ENCODE data around the gene ELK1.
A peak's percentile ranks its signal among the peaks of the same experiment; 100 is the strongest.
"Not testable (repeated sequence)": the region's sequence is repeated elsewhere in the genome, so short reads cannot be mapped to it uniquely, and the experiment has no call there.

Gene ELK1

GRCh38 chrX:47650164-47651042 is at the start of gene ELK1:
ELK1 (minus strand) TSS chrX:47650563; CDS start chrX:47641441, 9,122 bp downstream.
- DNase-seq (ENCODE audit: low read depth in 2 of 2): peak; percentile 70 to 79

- no peak for DNase-seq (ENCODE audit: low read depth in 2 of 2)
These were observed 46.8 kb upstream of the ELK1 start for GRCh38 chrX:47697181-47697580.

- DNase-seq (ENCODE audit: low read depth in 2 of 2): no peak
These were observed 39.8 kb upstream of the ELK1 start for GRCh38 chrX:47690175-47690574.

- DNase-seq (ENCODE audit: low read depth in 2 of 2): no peak
These were observed 36.9 kb upstream of the ELK1 start for GRCh38 chrX:47687263-47687662.

GRCh38 chrX:47683829-47684205 is 33.5 kb upstream of the ELK1 start:
- DNase-seq (ENCODE audit: low read depth in 2 of 2): no peak

GRCh38 chrX:47683184-47683828 is 32.9 kb upstream of the ELK1 start:
- DNase-seq (ENCODE audit: low read depth in 2 of 2): no peak

GRCh38 chrX:47675959-47676859 is 25.8 kb upstream of the ELK1 start:
- not testable (repeated sequence) for DNase-seq (ENCODE audit: low read depth in 2 of 2)

GRCh38 chrX:47674776-47675175 is 24.4 kb upstream of the ELK1 start:
- no peak for DNase-seq (ENCODE audit: low read depth in 2 of 2)

GRCh38 chrX:47665797-47666196 is 15.4 kb upstream of the ELK1 start:
- not testable (repeated sequence) for DNase-seq (ENCODE audit: low read depth in 2 of 2)

- DNase-seq (ENCODE audit: low read depth in 2 of 2): no peak
These were observed 14.4 kb upstream of the ELK1 start for GRCh38 chrX:47664737-47665136.

GRCh38 chrX:47662144-47662657 is 11.8 kb upstream of the ELK1 start:
- peak in 1 of 2 donors; percentile 29 for DNase-seq (ENCODE audit: low read depth in 2 of 2)

- DNase-seq (ENCODE audit: low read depth in 2 of 2): no peak
These were observed 11.2 kb upstream of the ELK1 start for GRCh38 chrX:47661539-47661938.

- no peak for DNase-seq (ENCODE audit: low read depth in 2 of 2)
These were observed 9.0 kb upstream of the ELK1 start for GRCh38 chrX:47659421-47659726.

GRCh38 chrX:47658684-47659420 is 8.5 kb upstream of the ELK1 start, which contains the start of gene UXT:
UXT (minus strand) TSS chrX:47659180; CDS start chrX:47658927, 253 bp downstream.
- DNase-seq (ENCODE audit: low read depth in 2 of 2): peak; percentile 82 to 88

GRCh38 chrX:47658301-47658683 is 7.9 kb upstream of the ELK1 start:
- DNase-seq (ENCODE audit: low read depth in 2 of 2): no peak

GRCh38 chrX:47651043-47651905 is 911 bp upstream of the ELK1 start:
- no peak for DNase-seq (ENCODE audit: low read depth in 2 of 2)

- no peak for DNase-seq (ENCODE audit: low read depth in 2 of 2)
These were observed 591 bp downstream of the ELK1 start for GRCh38 chrX:47649781-47650163.

GRCh38 chrX:47649271-47649670 is 1.1 kb downstream of the ELK1 start:
- DNase-seq (ENCODE audit: low read depth in 2 of 2): no peak

GRCh38 chrX:47648376-47648775 is 2.0 kb downstream of the ELK1 start:
- DNase-seq (ENCODE audit: low read depth in 2 of 2): no peak

GRCh38 chrX:47646636-47647035 is 3.7 kb downstream of the ELK1 start:
- no peak for DNase-seq (ENCODE audit: low read depth in 2 of 2)

All from stimulated activated CD8-positive, alpha-beta memory T cell treated with anti-CD3 and anti-CD28 coated beads, Interleukin-2, amount 100 ng/mL, for 48 hours (primary cell).